Neural crest cell (in vitro differentiated cells): ENCODE results near the gene JUND. TPM values are rescaled to one million over a fixed set of nuclear protein-coding genes. Genes with fewer than 3 reads are reported as not detected.

ENCODE experiments used
- DNase-seq: peaks from one replicate; pipeline ENCODE4 v3.0.0; 2021; ENCODE audit warnings: low read depth, mixed read lengths, low spot score
- H3K27ac Mint-ChIP-seq: one replicate; pipeline ENCODE4 v1.8.0; 2021; ENCODE audit warnings: mild to moderate bottlenecking, mixed read lengths; ENCODE audit not compliant: unreplicated experiment
- H3K27me3 Mint-ChIP-seq: 2 replicates; pipeline ENCODE4 v1.8.0; 2021; ENCODE audit warnings: low read depth, mild to moderate bottlenecking, mixed read lengths
- H3K36me3 Mint-ChIP-seq: 2 replicates; pipeline ENCODE4 v1.8.0; 2021; ENCODE audit warnings: low read depth, mild to moderate bottlenecking, mixed read lengths
- H3K4me1 Mint-ChIP-seq: 2 replicates; pipeline ENCODE4 v1.8.0; 2021; ENCODE audit warnings: mixed read lengths
- H3K4me3 Mint-ChIP-seq: one replicate; pipeline ENCODE4 v1.8.0; 2021; ENCODE audit warnings: mild to moderate bottlenecking, mixed read lengths
- H3K9me3 Mint-ChIP-seq: 2 replicates; pipeline ENCODE4 v1.8.0; 2021; ENCODE audit warnings: mixed read lengths
- CTCF ChIP-seq: fragments of 200-600 bp; sonication (generic); conservative IDR thresholded peaks from 2 replicates; pipeline ENCODE4 v1.5.0; 2021; ENCODE audit warnings: antibody characterized with exemption, mild to moderate bottlenecking
- total RNA-seq: library from RNA; stranded (reverse); gene quantifications from 2 replicates; pipeline ENCODE4 v1.2.1, GENCODE V29; 2021

JUND gene
- total RNA-seq, 1 donor from 2014 or later, result 85.1 TPM

GRCh38 chr19:18287836-18288772 lies 6.7 kb upstream of the JUND start:
- no peak overlapping the region for H3K27ac Mint-ChIP-seq
- no peaks in the 10 kb centered on the region for H3K36me3 Mint-ChIP-seq
- no peaks in the 10 kb centered on the region for H3K9me3 Mint-ChIP-seq
- DNase-seq, result no peak
- no peak for TF ChIP-seq CTCF
- peaks cover 32% of the 10 kb centered on the region for H3K4me1 Mint-ChIP-seq
- peak overlapping the region; percentile 44 for H3K4me3 Mint-ChIP-seq
- peaks cover 3% of the 10 kb centered on the region for H3K27me3 Mint-ChIP-seq

- Mint-ChIP-seq H3K36me3 (no peaks in the 10 kb centered on the region), H3K27me3 (peaks cover 3% of the 10 kb centered on the region), H3K27ac (no peak overlapping the region), H3K4me1 (peaks cover 38% of the 10 kb centered on the region), H3K4me3 (peak overlapping the region; percentile 54), H3K9me3 (no peaks in the 10 kb centered on the region)
- TF ChIP-seq CTCF, result no peak
- DNase-seq, result no peak
Measured at GRCh38 chr19:18286973-18287635, 5.7 kb upstream of the JUND start.

GRCh38 chr19:18284712-18285360 lies 3.4 kb upstream of the JUND start:
- H3K4me1 Mint-ChIP-seq, result peaks cover 29% of the 10 kb centered on the region
- no peak overlapping the region for H3K27ac Mint-ChIP-seq
- peaks cover 5% of the 10 kb centered on the region for H3K27me3 Mint-ChIP-seq
- peaks cover under 1% of the 10 kb centered on the region for H3K36me3 Mint-ChIP-seq
- TF ChIP-seq CTCF, result no peak
- no peak for DNase-seq
- no peaks in the 10 kb centered on the region for H3K9me3 Mint-ChIP-seq
- peak overlapping the region; percentile 61 for H3K4me3 Mint-ChIP-seq

- peaks cover 10% of the 10 kb centered on the region for H3K27me3 Mint-ChIP-seq
- peak overlapping the region; percentile 50 for H3K27ac Mint-ChIP-seq
- H3K36me3 Mint-ChIP-seq, result peaks cover 8% of the 10 kb centered on the region
- no peaks in the 10 kb centered on the region for H3K9me3 Mint-ChIP-seq
- DNase-seq, result no peak
- H3K4me3 Mint-ChIP-seq, result peak overlapping the region; percentile 23
- no peak for TF ChIP-seq CTCF
- peaks cover 40% of the 10 kb centered on the region for H3K4me1 Mint-ChIP-seq
Measured at GRCh38 chr19:18283338-18283737, 1.9 kb upstream of the JUND start.

- peaks cover 7% of the 10 kb centered on the region for H3K27me3 Mint-ChIP-seq
- no peaks in the 10 kb centered on the region for H3K9me3 Mint-ChIP-seq
- H3K4me3 Mint-ChIP-seq, result peak overlapping the region; percentile 90
- TF ChIP-seq CTCF, result no peak
- H3K36me3 Mint-ChIP-seq, result peaks cover 8% of the 10 kb centered on the region
- no peak for DNase-seq
- peaks cover 40% of the 10 kb centered on the region for H3K4me1 Mint-ChIP-seq
- H3K27ac Mint-ChIP-seq, result peak overlapping the region; percentile 99
Measured at GRCh38 chr19:18282788-18283141, 1.3 kb upstream of the JUND start.
